Fibroblast of lung (primary cell): ENCODE data around the gene MMAA.

Source experiments
- EZH2 ChIP-seq: IDR thresholded peaks from 2 replicates; pipeline ENCODE4 v1.5.1; 2012; ENCODE audit warnings: low read length, control low read depth, mild to moderate bottlenecking; ENCODE audit errors: missing control alignments
- TF ChIP-seq, protein P1 (sequence below), 2 donors: IDR thresholded peaks in 1 of 2; conservative IDR thresholded peaks in 1 of 2; 1 replicate in 1 of 2; 2 replicates in 1 of 2; pipeline ENCODE4 v1.5.1; 2011 to 2012; ENCODE audit warnings: low read length in 2 of 2, control low read depth in 1 of 2, inconsistent platforms in 1 of 2, low read depth in 1 of 2, mild to moderate bottlenecking in 1 of 2

DNA sequence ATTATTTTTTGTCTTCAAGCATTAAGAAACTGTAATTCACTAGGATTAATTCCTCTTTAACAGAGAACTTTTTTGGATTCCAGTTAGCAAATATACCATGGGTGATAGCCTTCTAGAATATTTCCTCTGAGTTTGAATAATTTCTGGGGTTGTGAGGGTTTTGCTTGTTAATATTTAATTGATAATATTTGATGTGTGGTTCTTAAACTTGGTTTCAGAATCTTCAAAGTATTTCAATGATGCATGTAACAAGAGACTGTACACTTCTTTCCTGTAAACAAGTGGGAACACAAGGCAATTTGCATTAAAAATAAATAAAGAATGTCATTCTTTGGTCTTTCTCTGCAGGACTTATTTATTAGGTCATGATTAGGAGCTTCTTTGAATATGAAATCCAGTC lies 51.2 kb downstream of the MMAA start:
- TF ChIP-seq, protein P1, sequence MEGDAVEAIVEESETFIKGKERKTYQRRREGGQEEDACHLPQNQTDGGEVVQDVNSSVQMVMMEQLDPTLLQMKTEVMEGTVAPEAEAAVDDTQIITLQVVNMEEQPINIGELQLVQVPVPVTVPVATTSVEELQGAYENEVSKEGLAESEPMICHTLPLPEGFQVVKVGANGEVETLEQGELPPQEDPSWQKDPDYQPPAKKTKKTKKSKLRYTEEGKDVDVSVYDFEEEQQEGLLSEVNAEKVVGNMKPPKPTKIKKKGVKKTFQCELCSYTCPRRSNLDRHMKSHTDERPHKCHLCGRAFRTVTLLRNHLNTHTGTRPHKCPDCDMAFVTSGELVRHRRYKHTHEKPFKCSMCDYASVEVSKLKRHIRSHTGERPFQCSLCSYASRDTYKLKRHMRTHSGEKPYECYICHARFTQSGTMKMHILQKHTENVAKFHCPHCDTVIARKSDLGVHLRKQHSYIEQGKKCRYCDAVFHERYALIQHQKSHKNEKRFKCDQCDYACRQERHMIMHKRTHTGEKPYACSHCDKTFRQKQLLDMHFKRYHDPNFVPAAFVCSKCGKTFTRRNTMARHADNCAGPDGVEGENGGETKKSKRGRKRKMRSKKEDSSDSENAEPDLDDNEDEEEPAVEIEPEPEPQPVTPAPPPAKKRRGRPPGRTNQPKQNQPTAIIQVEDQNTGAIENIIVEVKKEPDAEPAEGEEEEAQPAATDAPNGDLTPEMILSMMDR (conservative IDR thresholded peaks at IDR 0.05 in 1 of 2, IDR thresholded peaks at IDR 0.05 in 1 of 2; ENCODE audit: low read depth in 1 of 2, low read length in 2 of 2) = no peak
- TF ChIP-seq EZH2 = no peak
